WTC11 (cell line): ENCODE results near the gene CNMD.

Source experiments
- FOXK1 ChIP-seq: sonication (generic); formaldehyde crosslinking; IDR thresholded peaks from 2 replicates; pipeline ENCODE4 v1.8.0; 2022; ENCODE audit warnings: mild to moderate bottlenecking, moderate library complexity, missing genetic modification reagents
- JUN ChIP-seq: sonication (generic); formaldehyde crosslinking; IDR thresholded peaks from 2 replicates; pipeline ENCODE4 v1.8.0; 2023; ENCODE audit warnings: mild to moderate bottlenecking, missing genetic modification reagents
- MXD4 ChIP-seq: fragments of 250-450 bp; sonication (Bioruptor Pico); IDR thresholded peaks from 2 replicates; pipeline ENCODE4 v1.8.0; 2021; ENCODE audit warnings: mild to moderate bottlenecking, moderate library complexity, borderline replicate concordance
- NR3C1 ChIP-seq: sonication (generic); formaldehyde crosslinking; conservative IDR thresholded peaks from 2 replicates; pipeline ENCODE4 v1.8.1; 2023; ENCODE audit warnings: low read depth, mild to moderate bottlenecking, missing genetic modification reagents
- TEAD4 ChIP-seq: sonication (generic); formaldehyde crosslinking; IDR thresholded peaks from 2 replicates; pipeline ENCODE4 v1.8.0; 2022; ENCODE audit warnings: mild to moderate bottlenecking, missing genetic modification reagents
- ZNF121 ChIP-seq: sonication (generic); formaldehyde crosslinking; IDR thresholded peaks from 2 replicates; pipeline ENCODE4 v1.8.0; 2023; ENCODE audit warnings: missing genetic modification reagents
- ZNF416 ChIP-seq: fragments of 250-450 bp; sonication (Bioruptor Pico); IDR thresholded peaks from 2 replicates; pipeline ENCODE4 v1.9.0; 2021; ENCODE audit warnings: mild to moderate bottlenecking, inconsistent platforms
- TF ChIP-seq, protein P1 (sequence below): fragments of 200-600 bp; IDR thresholded peaks from 2 replicates; pipeline ENCODE4 v1.8.0; 2022; ENCODE audit warnings: antibody characterized with exemption

DNA sequence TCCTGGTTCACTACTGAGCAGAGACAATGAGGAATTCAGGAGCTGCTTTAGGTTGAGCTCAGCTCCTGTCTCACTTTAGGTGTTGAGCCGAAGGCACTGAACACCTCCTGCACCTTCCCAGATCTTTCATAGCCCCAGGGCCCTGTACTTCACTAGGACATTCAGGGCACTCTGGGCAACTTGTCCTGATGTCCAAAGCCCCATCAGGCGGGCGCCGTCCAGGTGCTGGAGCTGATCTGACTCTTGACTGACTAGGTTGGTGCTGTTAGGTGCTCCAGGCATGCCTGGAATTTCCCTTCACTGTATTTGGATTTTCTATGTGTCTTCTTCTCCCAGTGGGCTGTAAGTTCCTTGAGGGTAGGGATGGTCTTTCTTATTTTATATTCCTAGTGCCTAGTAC lies 48.4 kb upstream of the CNMD start:
- TF ChIP-seq FOXK1 (CRISPR knock-in tag) = no peak
- TF ChIP-seq, protein P1, sequence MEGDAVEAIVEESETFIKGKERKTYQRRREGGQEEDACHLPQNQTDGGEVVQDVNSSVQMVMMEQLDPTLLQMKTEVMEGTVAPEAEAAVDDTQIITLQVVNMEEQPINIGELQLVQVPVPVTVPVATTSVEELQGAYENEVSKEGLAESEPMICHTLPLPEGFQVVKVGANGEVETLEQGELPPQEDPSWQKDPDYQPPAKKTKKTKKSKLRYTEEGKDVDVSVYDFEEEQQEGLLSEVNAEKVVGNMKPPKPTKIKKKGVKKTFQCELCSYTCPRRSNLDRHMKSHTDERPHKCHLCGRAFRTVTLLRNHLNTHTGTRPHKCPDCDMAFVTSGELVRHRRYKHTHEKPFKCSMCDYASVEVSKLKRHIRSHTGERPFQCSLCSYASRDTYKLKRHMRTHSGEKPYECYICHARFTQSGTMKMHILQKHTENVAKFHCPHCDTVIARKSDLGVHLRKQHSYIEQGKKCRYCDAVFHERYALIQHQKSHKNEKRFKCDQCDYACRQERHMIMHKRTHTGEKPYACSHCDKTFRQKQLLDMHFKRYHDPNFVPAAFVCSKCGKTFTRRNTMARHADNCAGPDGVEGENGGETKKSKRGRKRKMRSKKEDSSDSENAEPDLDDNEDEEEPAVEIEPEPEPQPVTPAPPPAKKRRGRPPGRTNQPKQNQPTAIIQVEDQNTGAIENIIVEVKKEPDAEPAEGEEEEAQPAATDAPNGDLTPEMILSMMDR = no peak
- no peak for TF ChIP-seq ZNF416 (CRISPR knock-in tag)
- TF ChIP-seq NR3C1 (CRISPR knock-in tag) = no peak
- no peak for TF ChIP-seq ZNF121
- no peak for TF ChIP-seq TEAD4 (CRISPR knock-in tag)
- no peak for TF ChIP-seq JUN (CRISPR knock-in tag)
- TF ChIP-seq MXD4 (CRISPR knock-in tag) = no peak
